ENCODE results near the gene NEU4. TPM values are rescaled to one million over a fixed set of nuclear protein-coding genes. Genes with fewer than 3 reads are reported as not detected.

NEU4 gene
- total RNA-seq, 1 experiment from 2014 or later: not detected

- DNase-seq (ENCODE audit: low read depth): no peak
Measured at GRCh38 chr2:241862775-241863535, 54.0 kb downstream of the NEU4 start.

DNA sequence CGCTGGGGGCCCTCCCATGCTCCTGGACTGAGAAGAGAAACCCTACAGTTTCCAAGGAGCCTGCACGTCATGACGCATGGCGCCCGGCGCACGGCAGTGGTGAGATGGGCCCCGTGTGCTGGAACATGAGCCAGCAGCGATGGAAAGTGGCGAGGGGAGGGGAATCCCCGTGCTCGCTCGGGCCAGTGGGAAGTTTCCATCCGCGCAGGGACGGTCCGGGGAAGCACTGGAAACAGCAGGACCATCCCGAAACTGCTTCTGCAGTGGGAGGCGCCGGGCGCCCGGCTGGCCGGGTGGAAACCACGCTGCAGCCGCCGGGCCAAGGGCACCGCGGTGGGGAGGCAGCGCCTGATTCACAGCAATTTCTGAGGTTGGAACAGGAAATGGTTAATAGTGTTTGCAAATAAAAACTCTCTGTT, 54.6 kb downstream of the NEU4 start:
- no peak for DNase-seq (ENCODE audit: low read depth)

DNA sequence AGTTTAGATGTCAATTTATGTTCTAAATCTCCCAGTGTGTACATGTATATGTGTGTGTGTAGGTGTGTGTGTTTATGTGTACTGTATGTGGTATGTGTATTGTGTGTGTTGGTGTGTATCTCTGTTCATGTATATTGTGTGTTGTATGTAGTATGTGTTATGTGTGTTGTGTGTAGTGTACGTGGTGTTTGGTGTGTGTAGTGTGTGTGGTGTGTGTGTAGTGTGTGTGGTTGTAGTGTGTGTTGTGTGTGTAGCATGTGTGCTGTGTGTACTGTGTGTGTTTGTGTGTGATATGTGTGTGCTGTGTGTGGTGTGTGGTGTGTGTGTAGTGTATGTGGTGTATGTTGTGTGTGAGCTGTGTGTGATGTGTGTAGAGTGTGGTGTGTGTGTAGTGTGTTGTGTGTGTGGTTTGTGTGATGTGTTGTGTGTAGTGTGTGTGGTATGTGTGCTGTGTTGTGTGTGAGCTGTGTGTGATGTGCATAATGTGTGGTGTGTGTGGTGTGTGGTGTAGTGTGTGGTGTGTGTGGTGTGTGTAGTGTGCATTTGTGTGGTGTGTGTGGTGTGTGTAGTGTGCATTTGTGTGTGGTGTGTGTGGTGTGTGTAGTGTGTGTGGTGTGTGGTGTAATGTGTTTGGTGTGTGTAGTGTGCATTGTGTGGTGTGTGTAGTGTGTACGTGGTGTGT, 55.3 kb downstream of the NEU4 start:
- no peak for DNase-seq (ENCODE audit: low read depth)

- no peak for DNase-seq (ENCODE audit: low read depth)
Measured at GRCh38 chr2:241864850-241865213, 55.8 kb downstream of the NEU4 start.

DNA sequence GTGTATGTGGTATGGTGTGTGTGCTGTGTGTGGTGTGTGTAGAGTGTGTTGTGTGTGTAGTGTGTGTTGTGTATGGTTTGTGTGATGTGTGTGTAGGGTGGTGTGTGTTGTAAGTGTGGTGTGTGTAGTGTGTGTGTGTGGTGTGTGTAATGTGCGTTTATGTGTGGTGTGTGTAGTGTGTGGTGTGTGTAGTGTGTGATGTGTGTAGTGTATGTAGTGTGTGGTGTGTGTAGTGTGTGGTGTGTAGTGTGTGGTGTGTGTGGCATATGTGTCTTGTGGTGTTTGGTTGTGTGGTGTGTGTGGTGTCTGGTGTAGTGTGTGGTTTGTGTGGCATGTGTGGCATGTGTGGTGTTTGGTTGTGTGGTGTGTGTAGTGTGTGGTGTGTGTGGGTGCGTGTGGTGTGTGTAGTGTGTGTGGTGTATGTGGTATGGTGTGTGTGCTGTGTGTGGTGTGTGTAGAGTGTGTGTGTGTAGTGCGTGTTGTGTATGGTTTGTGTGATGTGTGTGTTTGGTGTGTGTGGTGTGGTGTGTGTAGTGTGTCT, 56.5 kb downstream of the NEU4 start:
- no peak for DNase-seq (ENCODE audit: low read depth)

- no peak for DNase-seq (ENCODE audit: low read depth)
Measured at GRCh38 chr2:241865957-241866789, 57.2 kb downstream of the NEU4 start.

Other genes with a start within 250 kb of the NEU4 start
- 59.4 and 63.5 TPM in 2 replicates for gene THAP4, start 172.0 kb upstream of the NEU4 start, total RNA-seq (2014; rRNA removed)
- gene ATG4B, start 171.5 kb upstream of the NEU4 start, total RNA-seq (2014; rRNA removed): 68.9 and 99.8 TPM in 2 replicates
- 108 and 132 TPM in 2 replicates for gene DTYMK, start 122.4 kb upstream of the NEU4 start, total RNA-seq (2014; rRNA removed)
- 22.2 and 24.7 TPM in 2 replicates for gene ING5, start 107.2 kb upstream of the NEU4 start, total RNA-seq (2014; rRNA removed)
- 12.7 and 13.5 TPM in 2 replicates for gene D2HGDH, start 74.6 kb upstream of the NEU4 start, total RNA-seq (2014; rRNA removed)
- not detected in 2 replicates for gene GAL3ST2, start 32.4 kb upstream of the NEU4 start, total RNA-seq (2014; rRNA removed)
- not detected in 2 replicates for gene PDCD1, start 49.7 kb downstream of the NEU4 start, total RNA-seq (2014; rRNA removed)
- not detected in 2 replicates for gene RTP5, start 60.5 kb downstream of the NEU4 start, total RNA-seq (2014; rRNA removed)

Data from LHCN-M2 (cell line).